ENCODE data around the gene HACD2.

The HACD2 gene

GRCh38 chr3:123546133-123546755 is 38.6 kb downstream of the HACD2 start:
- no peak overlapping the region for H3K4me2 ChIP-seq (ENCODE audit: low read length)
- no peaks in the 10 kb centered on the region for H3K27me3 ChIP-seq (ENCODE audit: insufficient read depth, low read length)
- H3K79me1 ChIP-seq (ENCODE audit: low read length) = no peaks in the 10 kb centered on the region
- H2BK12ac ChIP-seq (ENCODE audit: low read length) = no peak overlapping the region
- peaks cover 0 to 5% of the 10 kb centered on the region in 2 experiments for H3K4me1 ChIP-seq (ENCODE audit: control insufficient read depth in 1 of 2, insufficient read depth in 2 of 2, low read length in 2 of 2)
- no peak overlapping the region for H2BK120ac ChIP-seq (ENCODE audit: insufficient read depth, low read length, poor library complexity)
- no peak overlapping the region for H4K8ac ChIP-seq (ENCODE audit: low read depth, low read length)
- no peak overlapping the region for H2BK5ac ChIP-seq (ENCODE audit: low read depth, low read length, poor library complexity)
- no peak overlapping the region for H3K18ac ChIP-seq (ENCODE audit: low read length)
- no peak overlapping the region for H3K14ac ChIP-seq (ENCODE audit: low read length)
- H3K4ac ChIP-seq (ENCODE audit: low read depth, low read length) = no peak overlapping the region
- peaks cover 12 to 15% of the 10 kb centered on the region in 2 experiments for H3K36me3 ChIP-seq (ENCODE audit: control insufficient read depth in 1 of 2, insufficient read depth in 2 of 2, low read length in 2 of 2)
- H4K12ac ChIP-seq (ENCODE audit: low read depth, low read length) = no peak overlapping the region
- H3K27ac ChIP-seq (ENCODE audit: low read depth, low read length) = no peak overlapping the region
- DNase-seq = no peak
- H3K4me3 ChIP-seq (ENCODE audit: low read depth, low read length) = no peak overlapping the region
- H3K79me2 ChIP-seq (ENCODE audit: control insufficient read depth, insufficient read depth, low read length, poor library complexity) = no peaks in the 10 kb centered on the region
- no peak overlapping the region for H3K23ac ChIP-seq (ENCODE audit: low read length)
- H3K9me3 ChIP-seq (ENCODE audit: insufficient read depth, low read depth, low read length) = no peaks in the 10 kb centered on the region
- no peak overlapping the region for H2AK5ac ChIP-seq (ENCODE audit: low read length)
- H3K9ac ChIP-seq (ENCODE audit: low read length) = no peak overlapping the region
- H4K91ac ChIP-seq (ENCODE audit: low read depth, low read length) = no peak overlapping the region
- WGBS (ENCODE audit: extremely low coverage, insufficient coverage, insufficient read length) = no CpG with 5 or more reads among the region's 4 CpGs
- H2AFZ ChIP-seq (ENCODE audit: insufficient read depth, low read length, poor library complexity) = no peak overlapping the region

DNA sequence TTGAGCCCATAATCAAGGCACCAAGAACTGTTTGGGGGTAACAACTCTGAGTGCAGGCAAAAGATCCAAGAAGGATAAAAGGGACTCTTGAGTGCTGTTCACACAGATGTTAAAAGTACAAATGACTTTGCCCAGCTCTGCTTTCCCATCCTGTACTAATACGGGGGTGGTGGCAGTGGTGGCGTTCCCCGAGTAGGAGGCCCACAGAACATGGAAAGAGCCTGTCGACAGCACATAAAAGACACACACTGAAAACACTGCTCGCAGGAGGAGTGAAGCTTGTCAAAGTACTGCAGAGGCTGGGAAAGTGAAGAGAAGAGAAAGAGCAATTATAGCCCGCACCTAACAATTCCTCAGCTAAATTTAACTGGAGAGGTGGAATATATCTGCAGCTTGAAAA is 40.9 kb downstream of the HACD2 start:
- H3K9ac ChIP-seq (ENCODE audit: low read length) = no peak overlapping the region

GRCh38 chr3:123540285-123540684 is 44.6 kb downstream of the HACD2 start:
- Histone ChIP-seq H3K27me3 (ENCODE audit: insufficient read depth, low read length) (no peaks in the 10 kb centered on the region), H3K36me3 (ENCODE audit: control insufficient read depth in 1 of 2, insufficient read depth in 2 of 2, low read length in 2 of 2) (peaks cover 0 to 2% of the 10 kb centered on the region in 2 experiments), H3K23ac (ENCODE audit: low read length) (no peak overlapping the region), H3K4me2 (ENCODE audit: low read length) (no peak overlapping the region), H3K4me3 (ENCODE audit: low read depth, low read length) (no peak overlapping the region), H2AFZ (ENCODE audit: insufficient read depth, low read length, poor library complexity) (no peak overlapping the region), H3K27ac (ENCODE audit: low read depth, low read length) (no peak overlapping the region), H3K9me3 (ENCODE audit: insufficient read depth, low read depth, low read length) (no peaks in the 10 kb centered on the region), H3K79me2 (ENCODE audit: control insufficient read depth, insufficient read depth, low read length, poor library complexity) (no peaks in the 10 kb centered on the region), H3K4me1 (ENCODE audit: control insufficient read depth in 1 of 2, insufficient read depth in 2 of 2, low read length in 2 of 2) (no peaks in the 10 kb centered on the region), H3K79me1 (ENCODE audit: low read length) (no peaks in the 10 kb centered on the region), H2BK120ac (ENCODE audit: insufficient read depth, low read length, poor library complexity) (no peak overlapping the region), H4K91ac (ENCODE audit: low read depth, low read length) (no peak overlapping the region), H3K18ac (ENCODE audit: low read length) (no peak overlapping the region), H4K12ac (ENCODE audit: low read depth, low read length) (no peak overlapping the region), H3K9ac (ENCODE audit: low read length) (no peak overlapping the region), H3K4ac (ENCODE audit: low read depth, low read length) (no peak overlapping the region), H2BK5ac (ENCODE audit: low read depth, low read length, poor library complexity) (no peak overlapping the region), H3K14ac (ENCODE audit: low read length) (no peak overlapping the region), H4K8ac (ENCODE audit: low read depth, low read length) (no peak overlapping the region), H2BK12ac (ENCODE audit: low read length) (no peak overlapping the region), H2AK5ac (ENCODE audit: low read length) (no peak overlapping the region)
- WGBS (ENCODE audit: extremely low coverage, insufficient coverage, insufficient read length) = no CpG with 5 or more reads among the region's 2 CpGs
- DNase-seq = no peak

More for the DNA sequence above, 40.9 kb downstream of the HACD2 start:
- Histone ChIP-seq H4K91ac (ENCODE audit: low read depth, low read length) (no peak overlapping the region), H3K27ac (ENCODE audit: low read depth, low read length) (no peak overlapping the region), H3K18ac (ENCODE audit: low read length) (no peak overlapping the region), H3K4me2 (ENCODE audit: low read length) (no peak overlapping the region), H4K12ac (ENCODE audit: low read depth, low read length) (no peak overlapping the region), H3K4me3 (ENCODE audit: low read depth, low read length) (no peak overlapping the region), H2AK5ac (ENCODE audit: low read length) (no peak overlapping the region), H3K4ac (ENCODE audit: low read depth, low read length) (no peak overlapping the region), H3K79me1 (ENCODE audit: low read length) (no peaks in the 10 kb centered on the region), H2BK12ac (ENCODE audit: low read length) (no peak overlapping the region), H3K79me2 (ENCODE audit: control insufficient read depth, insufficient read depth, low read length, poor library complexity) (no peaks in the 10 kb centered on the region), H2BK120ac (ENCODE audit: insufficient read depth, low read length, poor library complexity) (no peak overlapping the region), H3K4me1 (ENCODE audit: control insufficient read depth in 1 of 2, insufficient read depth in 2 of 2, low read length in 2 of 2) (peaks cover 0 to 5% of the 10 kb centered on the region in 2 experiments), H4K8ac (ENCODE audit: low read depth, low read length) (no peak overlapping the region), H3K36me3 (ENCODE audit: control insufficient read depth in 1 of 2, insufficient read depth in 2 of 2, low read length in 2 of 2) (peaks cover 3 to 4% of the 10 kb centered on the region in 2 experiments), H3K27me3 (ENCODE audit: insufficient read depth, low read length) (no peaks in the 10 kb centered on the region), H2AFZ (ENCODE audit: insufficient read depth, low read length, poor library complexity) (no peak overlapping the region), H3K23ac (ENCODE audit: low read length) (no peak overlapping the region), H2BK5ac (ENCODE audit: low read depth, low read length, poor library complexity) (no peak overlapping the region), H3K14ac (ENCODE audit: low read length) (no peak overlapping the region), H3K9me3 (ENCODE audit: insufficient read depth, low read depth, low read length) (no peaks in the 10 kb centered on the region)
- no peak for DNase-seq
- no CpG with 5 or more reads among the region's 6 CpGs for WGBS (ENCODE audit: extremely low coverage, insufficient coverage, insufficient read length)

GRCh38 chr3:123536153-123536895 is 48.5 kb downstream of the HACD2 start:
- no peak overlapping the region for H3K4ac ChIP-seq (ENCODE audit: low read depth, low read length)
- DNase-seq = no peak
- no peaks in the 10 kb centered on the region for H3K79me1 ChIP-seq (ENCODE audit: low read length)
- H3K27ac ChIP-seq (ENCODE audit: low read depth, low read length) = no peak overlapping the region
- H3K4me1 ChIP-seq (ENCODE audit: control insufficient read depth in 1 of 2, insufficient read depth in 2 of 2, low read length in 2 of 2) = no peaks in the 10 kb centered on the region
- H4K91ac ChIP-seq (ENCODE audit: low read depth, low read length) = no peak overlapping the region
- H2BK12ac ChIP-seq (ENCODE audit: low read length) = no peak overlapping the region
- no peaks in the 10 kb centered on the region for H3K79me2 ChIP-seq (ENCODE audit: control insufficient read depth, insufficient read depth, low read length, poor library complexity)
- H4K8ac ChIP-seq (ENCODE audit: low read depth, low read length) = no peak overlapping the region
- H3K23ac ChIP-seq (ENCODE audit: low read length) = no peak overlapping the region
- no peak overlapping the region for H3K14ac ChIP-seq (ENCODE audit: low read length)
- H3K9ac ChIP-seq (ENCODE audit: low read length) = no peak overlapping the region
- H2AK5ac ChIP-seq (ENCODE audit: low read length) = no peak overlapping the region
- no peak overlapping the region for H4K12ac ChIP-seq (ENCODE audit: low read depth, low read length)
- no peak overlapping the region for H3K4me3 ChIP-seq (ENCODE audit: low read depth, low read length)
- no peaks in the 10 kb centered on the region for H3K36me3 ChIP-seq (ENCODE audit: control insufficient read depth in 1 of 2, insufficient read depth in 2 of 2, low read length in 2 of 2)
- no CpG with 5 or more reads among the region's 5 CpGs for WGBS (ENCODE audit: extremely low coverage, insufficient coverage, insufficient read length)
- no peak overlapping the region for H2BK5ac ChIP-seq (ENCODE audit: low read depth, low read length, poor library complexity)
- H3K27me3 ChIP-seq (ENCODE audit: insufficient read depth, low read length) = no peaks in the 10 kb centered on the region
- H3K4me2 ChIP-seq (ENCODE audit: low read length) = no peak overlapping the region
- H3K9me3 ChIP-seq (ENCODE audit: insufficient read depth, low read depth, low read length) = no peaks in the 10 kb centered on the region
- no peak overlapping the region for H2BK120ac ChIP-seq (ENCODE audit: insufficient read depth, low read length, poor library complexity)
- no peak overlapping the region for H3K18ac ChIP-seq (ENCODE audit: low read length)
- H2AFZ ChIP-seq (ENCODE audit: insufficient read depth, low read length, poor library complexity) = no peak overlapping the region

All from trophoblast cell (in vitro differentiated cells and primary cell).